GM21526 (cell line): ENCODE results near the gene RAB39B.
"Not testable (repeated sequence)": the region's sequence is repeated elsewhere in the genome, so short reads cannot be mapped to it uniquely, and the experiment has no call there.

ENCODE experiments used
- ATAC-seq: cut with Tn5 transposase; IDR thresholded peaks from one replicate; pipeline ENCODE4 v1.9.1; 2021; ENCODE audit warnings: moderate library complexity; ENCODE audit not compliant: unreplicated experiment, low FRiP score

RAB39B gene, protein sequence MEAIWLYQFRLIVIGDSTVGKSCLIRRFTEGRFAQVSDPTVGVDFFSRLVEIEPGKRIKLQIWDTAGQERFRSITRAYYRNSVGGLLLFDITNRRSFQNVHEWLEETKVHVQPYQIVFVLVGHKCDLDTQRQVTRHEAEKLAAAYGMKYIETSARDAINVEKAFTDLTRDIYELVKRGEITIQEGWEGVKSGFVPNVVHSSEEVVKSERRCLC

DNA sequence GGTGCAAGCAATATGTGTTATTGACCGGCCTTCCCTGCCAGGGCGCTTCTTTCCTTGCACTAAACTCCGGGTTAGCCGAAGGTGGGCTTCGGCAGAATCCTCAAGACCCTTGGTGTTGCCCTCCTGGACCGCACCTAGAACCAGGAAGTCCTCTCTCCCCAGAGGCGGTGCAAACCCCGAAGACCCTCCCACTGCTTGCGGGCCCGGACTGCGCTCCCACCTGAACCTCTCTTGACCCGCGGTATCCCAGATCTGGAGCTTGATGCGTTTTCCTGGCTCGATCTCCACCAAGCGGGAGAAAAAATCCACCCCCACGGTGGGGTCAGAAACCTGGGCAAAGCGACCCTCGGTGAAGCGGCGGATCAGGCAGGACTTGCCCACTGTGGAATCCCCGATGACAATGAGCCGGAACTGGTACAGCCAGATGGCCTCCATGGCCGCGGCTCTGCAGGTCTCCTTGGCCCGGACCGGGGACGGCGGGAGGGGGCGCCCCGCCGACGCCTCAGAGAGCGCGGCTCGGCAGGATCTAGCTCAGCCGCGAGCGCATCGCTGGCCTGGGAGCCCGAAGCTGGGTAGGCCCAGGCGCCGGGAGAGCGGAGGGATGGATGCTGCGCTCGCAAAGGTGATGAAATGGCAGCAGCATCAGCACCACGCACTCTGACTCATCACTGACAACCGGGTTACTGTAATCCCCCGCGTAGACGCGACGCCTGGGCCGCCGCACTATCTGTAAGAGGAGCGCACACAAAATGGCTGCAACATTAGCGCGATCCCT, at the start of gene RAB39B:
Gene RAB39B (minus strand): TSS at position 638 of the 775 bp plus-strand sequence. CDS start 203 bp downstream, at position 435.
- ATAC-seq = peak; percentile 87

DNA sequence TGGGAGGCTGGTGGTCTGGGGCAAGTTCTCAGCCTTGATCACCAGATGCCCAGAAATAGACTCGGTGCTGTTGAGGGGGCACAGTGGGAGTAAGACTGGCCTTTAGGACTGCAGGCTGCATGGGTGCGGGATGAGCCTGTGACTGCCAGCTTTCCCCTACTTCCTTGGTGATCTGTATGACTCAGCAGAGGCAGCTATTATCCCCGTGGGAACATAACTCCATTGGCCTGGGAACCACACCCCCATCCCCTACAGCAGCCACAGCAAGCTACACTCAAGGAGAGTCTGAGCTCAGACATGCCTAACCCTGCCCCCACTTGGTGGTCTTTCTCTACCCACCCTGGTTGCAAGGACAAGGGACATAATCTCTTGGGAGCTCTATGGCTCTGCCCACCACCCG, 49.5 kb upstream of the RAB39B start:
- ATAC-seq = no peak

DNA sequence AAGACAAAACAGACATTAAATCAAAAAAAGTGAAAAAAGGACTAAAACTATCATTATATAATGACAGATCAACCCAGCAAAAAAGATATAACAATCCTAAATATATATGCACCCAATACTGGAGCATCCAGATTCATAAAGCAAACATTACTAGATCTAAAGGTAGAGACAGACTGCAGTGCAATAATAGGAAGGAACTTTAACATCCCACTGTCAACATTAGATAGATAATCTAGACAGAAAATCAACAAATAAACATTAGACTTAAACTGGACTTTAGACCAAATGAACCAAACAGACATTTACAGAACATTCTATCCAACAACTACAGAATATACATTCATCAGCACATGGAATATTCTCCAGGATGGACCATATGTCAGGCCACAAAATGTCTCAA, 29.5 kb upstream of the RAB39B start:
- ATAC-seq = no peak

DNA sequence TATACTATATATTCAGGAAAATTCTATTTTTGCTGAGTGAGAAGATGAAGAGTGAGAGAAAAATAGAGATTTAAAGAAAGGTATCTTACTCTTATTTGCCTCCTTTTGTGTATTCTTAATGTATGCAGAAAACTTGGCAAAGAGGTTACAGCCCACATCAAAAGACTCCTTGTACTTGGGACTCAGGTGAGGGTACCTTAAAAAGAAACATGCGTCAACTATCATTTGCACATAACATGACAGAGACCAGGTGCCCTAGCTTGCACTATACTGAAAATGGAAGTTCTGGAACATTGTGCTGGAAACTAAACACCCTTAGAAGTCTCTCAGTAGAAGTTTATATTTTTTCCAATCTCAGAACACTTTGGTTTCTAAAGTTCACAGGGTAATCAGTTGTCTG, 15.6 kb upstream of the RAB39B start:
- ATAC-seq = no peak

DNA sequence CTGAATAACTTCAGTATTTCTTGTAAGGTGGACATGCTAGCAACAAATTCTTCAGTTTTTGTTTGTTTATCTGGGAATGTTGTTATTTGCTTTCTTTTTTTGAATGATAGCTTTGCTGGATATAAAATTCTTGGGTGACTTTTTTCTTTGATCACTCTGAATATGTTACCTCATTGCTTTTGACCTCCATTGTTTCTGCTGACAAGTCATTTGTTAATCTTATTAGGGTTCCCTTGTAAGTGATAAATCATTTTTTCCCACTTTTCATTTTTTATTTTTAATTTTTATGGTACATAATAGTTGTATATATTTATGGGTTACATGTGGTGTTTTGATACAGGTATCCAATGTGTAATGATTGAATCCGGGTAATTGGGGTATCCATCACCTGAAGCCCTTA, 6.7 kb upstream of the RAB39B start:
- no peak for ATAC-seq

DNA sequence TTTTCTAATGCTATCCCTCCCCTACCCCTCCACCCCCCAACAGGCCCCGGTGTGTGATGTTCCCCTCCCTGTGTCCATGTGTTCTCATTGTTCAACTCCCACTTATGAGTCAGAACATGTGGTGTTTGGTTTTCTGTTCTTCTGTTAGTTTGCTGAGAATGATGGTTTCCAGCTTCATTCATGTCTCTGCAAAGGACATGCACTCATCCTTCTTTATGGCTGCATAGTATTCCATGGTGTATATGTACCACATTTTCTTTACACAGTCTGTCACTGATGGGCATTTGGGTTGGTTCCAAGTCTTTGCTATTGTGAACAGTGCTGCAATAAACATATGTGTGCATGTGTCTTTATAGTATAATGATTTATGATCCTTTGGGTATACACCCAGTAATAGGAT, 3.7 kb upstream of the RAB39B start:
- not testable (repeated sequence) for ATAC-seq

DNA sequence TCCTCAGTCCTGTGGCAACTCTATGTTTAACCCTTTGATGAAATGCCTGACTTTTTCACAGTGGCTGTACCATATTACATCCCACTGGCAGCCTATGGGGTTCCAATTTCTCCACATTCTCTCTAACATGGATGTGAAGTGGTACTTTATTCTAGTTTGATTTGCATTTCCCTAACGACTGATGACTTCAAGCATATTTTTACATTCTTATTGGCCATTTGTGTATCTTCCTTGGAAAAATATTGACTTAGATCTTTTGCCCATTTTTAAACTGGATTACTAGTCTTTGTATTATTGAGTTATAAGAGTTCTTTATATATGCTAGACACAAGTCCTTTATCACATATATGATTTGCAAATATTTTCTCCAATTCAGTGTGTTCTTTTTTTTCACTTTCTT, 2.1 kb upstream of the RAB39B start:
- ATAC-seq = no peak

DNA sequence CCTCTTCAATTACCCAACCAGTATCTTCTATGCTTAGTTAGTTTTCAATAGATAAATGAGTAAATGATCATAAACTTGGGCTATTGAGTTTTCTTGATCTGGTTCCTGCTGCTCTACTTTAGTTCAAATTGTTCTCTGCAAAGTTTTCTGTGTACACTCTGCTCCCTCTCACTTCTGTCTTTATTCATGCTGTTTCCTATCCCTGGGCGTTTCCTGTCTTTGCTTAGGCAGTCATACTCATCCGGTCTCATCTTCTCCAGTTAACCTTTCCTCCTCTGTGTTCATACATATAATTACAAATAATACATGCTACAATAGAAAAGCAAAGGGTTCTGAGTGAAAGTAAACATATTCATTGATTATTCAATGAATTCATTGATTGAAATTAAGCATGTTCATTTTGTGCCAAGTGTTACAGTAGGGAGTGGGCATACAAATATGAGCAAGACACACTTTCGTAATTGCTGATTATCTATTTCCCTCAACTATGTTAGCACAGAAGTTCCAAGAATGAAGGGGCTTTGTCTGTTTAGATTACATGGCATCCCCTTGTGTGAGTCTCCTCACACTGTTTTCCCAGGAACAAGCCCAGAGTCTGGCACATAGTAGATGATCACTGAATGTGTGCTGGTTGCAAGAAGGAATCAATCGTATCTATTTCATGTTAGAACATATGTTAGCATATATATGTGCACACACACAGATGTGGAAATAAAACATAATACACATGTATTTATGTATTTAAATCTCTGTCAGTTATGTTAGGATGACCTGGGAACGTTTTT, 1.1 kb downstream of the RAB39B start:
- no peak for ATAC-seq

DNA sequence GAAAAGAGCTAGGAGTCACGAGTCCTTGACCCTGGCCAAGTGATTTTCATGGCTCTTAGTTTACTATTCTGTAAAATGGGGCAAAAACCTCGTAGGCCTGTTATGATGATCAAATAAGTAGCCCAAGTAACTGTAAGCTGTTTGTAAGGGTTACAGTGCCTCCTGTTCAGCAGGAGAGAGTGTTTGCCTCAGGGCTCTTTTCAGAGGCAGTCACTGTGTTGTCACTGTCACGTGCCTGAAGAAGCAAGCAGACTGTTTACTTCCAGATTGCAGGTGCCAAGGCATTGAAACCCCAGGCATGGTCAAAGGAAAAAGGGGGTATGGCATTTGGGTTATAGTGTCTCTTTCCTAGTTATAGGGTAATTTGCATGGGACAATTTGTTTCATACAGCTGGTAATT, 4.5 kb downstream of the RAB39B start:
- ATAC-seq = no peak

DNA sequence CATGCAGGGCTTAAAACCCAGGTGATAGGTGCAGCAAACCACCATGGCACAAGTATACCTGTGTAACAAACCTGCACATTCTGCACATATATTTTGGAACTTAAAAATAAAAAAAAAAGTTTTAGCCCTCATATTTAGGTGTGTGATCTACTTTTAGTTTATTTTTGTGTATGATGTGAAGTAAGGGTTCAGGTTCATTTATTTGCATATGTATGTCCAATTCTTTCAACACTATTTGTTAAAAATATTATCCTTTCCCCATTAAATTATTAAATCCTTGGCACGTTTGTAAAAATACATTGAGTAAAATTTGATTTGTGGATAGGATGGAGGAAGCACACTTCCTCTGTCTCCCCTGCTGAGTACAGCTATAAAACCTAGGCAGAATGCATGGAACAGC, 12.9 kb downstream of the RAB39B start:
- ATAC-seq = no peak

DNA sequence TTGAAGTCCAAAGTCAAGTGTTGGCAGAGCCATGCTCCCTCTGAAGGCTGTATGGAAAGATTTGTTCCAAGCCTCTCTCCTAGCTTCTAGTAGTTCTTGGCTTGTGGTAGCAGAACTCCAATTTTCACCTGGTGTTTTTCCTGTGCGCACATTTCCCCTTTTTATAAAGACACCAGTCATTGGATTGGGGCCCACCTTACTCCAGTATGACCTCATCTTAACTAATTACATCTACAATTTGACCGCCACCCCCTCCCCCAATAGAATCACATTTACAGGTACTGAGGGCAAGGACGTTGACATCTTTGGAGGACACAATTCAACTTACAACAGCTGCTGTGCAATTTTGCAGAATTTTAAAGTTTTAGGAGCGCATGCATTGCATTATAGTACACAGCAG, 16.8 kb downstream of the RAB39B start:
- no peak for ATAC-seq

DNA sequence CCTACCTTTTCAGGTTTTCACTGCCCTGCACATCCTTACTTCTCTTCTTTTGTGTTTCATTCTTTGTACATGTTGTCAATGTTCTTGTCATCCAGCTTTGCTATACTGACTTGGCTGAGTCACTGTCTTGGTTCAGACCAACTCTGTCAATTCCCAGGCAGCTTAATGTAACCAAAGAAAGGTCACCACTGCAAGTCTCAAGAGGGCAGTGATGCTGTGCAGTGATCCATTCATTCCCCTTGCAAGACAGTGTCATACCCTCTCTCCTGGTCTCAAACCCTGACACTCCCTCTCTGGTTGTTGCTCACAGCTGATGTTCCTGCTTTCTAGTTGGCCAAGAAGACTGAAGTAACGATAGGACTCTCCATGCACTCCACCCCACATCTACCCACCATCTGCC, 17.5 kb downstream of the RAB39B start:
- no peak for ATAC-seq

DNA sequence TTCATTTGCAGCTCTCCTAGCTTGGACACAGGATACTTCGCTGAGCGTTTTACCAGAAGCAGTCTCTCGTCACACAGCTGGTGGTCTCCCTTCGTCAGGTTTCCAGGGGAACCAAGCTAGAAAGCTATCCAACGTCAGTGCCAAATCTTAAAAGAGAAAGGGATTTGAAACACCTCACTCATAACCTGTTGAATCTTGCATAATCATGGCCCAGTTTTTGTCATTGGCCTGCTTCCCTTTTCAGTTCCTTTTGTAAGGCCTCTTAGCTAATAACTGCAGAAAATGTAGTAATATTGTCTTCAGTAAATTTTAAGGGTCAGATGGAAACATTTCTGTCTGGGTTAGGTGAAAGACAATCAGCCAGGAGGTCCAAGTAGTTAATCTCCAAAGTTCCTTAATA, 22.0 kb downstream of the RAB39B start:
- ATAC-seq = no peak

DNA sequence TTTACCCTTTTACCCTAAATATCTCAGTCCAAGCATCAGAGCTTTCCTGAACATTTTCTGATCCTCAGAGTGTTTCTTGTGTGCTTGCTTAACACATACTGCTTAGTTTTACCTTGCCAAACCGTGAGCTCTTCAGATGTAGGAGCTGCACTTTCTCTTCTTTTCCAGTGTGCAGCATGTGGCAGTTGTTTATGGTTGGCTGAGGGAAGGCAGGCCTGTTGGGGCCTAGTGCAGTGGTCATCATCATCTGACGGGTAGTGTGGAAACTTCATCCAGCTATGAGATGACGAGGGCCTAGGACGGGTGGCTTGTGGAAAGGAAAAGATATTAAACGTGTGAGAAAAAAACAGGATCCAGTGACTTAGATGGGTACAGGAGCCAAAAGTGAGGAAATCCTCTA, 26.6 kb downstream of the RAB39B start:
- no peak for ATAC-seq

DNA sequence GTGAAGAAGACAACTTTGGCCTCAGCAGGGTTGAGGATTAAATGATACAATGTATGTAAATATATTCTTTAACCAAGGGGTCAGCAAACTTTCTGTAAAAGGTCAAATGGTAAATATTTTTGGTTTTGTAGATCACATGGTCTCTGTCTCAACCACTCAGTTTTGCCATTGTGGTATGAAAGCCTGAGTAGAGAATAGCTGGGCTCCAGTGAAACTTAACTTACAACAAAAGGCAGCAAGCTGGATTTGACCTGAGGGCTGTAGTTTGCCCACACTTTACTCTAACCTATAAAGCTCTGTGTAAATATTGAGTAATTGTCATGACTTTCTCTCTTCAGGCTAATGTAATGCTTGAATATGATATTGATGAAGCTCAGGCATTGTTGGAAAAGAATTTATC, 28.4 kb downstream of the RAB39B start:
- ATAC-seq = no peak

DNA sequence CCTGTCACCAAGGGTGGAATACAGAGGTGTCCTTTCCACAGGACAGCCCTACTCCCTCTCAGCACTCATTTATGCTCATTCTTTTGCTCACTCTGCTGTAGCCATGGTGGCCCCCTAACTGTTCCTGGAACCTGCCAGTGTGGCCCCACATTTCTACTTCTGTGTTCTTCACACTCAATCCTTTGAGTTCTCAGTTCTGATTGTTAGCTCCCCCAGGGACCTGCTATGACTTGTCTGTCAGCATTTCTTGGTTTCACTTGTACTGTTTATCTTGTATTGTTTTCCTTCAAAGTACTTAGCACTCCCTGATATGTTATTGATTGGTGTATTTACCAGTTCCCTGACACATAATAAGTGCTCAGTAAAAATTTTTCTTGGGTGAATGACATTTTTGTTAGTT, 33.1 kb downstream of the RAB39B start:
- ATAC-seq = peak; percentile 81

DNA sequence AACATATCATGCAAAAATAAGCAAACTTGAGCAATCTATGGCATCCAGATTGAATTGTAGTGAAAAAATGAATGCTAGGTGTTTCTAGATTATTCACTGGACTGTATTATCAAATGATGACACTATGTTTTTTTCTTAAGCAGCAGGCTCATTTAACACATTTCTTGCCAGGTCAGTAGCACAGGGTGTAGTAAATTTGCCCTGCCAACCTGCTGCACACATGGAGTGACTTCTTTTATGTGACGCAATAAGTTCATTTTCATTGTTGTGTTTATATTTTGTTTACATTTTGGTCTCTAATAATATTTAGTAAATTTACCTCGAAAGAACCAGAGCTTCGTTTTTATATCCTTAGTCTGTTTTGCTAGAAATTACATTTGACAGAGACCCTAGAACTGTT, 38.5 kb downstream of the RAB39B start:
- ATAC-seq = no peak

DNA sequence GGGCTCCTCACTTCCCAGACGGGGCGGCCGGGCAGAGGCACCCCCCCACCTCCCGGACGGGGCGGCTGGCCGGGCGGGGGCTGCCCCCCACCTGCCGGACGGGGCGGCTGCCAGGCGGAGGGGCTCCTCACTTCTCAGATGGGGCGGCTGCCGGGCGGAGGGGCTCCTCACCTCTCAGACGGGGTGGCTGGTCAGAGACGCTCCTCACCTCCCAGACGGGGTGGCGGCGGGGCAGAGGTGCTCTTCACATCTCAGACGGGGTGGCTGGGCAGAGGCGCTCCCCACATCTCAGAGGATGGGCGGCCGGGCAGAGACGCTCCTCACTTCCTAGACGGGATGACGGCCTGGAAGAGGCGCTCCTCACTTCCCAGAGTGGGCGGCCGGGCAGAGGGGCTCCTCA, 40.5 kb downstream of the RAB39B start:
- not testable (repeated sequence) for ATAC-seq

DNA sequence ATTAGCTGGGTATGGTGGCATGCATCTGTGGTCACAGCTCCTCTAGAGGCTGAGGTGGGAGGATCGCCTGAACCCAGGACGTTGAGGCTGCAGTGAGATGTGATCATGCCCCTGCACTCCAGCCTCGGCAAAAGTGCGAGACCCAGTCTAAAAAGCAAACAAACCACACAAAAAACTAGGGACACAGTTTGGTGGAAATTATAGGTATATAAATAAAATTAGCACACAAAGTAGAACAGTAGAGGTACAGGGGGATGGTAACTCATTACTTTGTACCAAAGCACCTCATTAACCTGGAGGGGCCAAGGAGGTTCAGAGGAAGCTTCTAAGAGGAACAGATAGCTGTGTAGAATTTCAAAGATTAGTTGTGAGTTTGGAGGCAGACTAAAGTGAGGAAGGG, 42.9 kb downstream of the RAB39B start:
- no peak for ATAC-seq

DNA sequence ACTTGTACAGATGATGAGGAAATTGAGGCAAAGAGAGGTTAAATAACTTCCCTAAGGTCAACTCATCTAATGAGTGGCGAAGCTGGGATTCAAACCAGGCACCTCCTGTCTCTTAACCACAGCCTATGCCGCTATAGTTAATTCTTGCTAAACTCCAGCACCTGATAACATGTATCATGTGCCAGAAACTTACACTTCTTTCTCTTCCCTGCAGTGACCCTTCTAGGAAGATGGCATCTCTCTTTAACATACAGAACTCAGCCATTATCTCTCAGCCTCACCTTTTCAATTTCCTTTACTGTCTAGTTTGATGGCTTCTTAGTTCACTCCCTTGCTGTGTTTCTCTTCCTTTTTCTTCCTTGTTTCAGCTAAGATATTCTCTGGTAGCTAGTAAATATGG, 45.5 kb downstream of the RAB39B start:
- no peak for ATAC-seq

DNA sequence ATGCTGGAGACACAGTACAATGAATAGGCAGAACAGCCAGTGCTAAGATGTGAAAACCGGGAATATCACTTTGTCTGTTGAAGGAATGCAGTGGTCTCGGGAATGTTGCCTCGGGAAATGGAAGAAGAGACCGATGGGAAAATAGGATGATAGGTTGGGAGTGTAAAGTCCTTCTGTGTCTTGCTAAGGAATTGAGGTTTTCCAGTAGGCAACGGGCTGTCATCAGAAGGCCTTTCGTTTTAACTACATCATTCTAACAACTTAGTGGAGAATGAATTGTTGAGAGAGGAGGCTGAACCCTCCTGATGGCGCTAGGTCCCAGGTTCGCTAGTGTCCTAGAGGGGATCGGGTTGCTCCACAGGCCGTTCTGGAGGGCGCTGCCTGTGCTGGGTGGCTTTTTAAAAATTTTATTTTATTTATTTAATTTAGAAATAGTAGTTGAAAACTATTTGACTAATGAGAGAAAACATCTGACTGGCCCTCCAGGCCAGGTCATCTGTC, 47.3 kb downstream of the RAB39B start:
- ATAC-seq = no peak
